Coronary artery (tissue), 2 donors: ENCODE data around the gene THAP4.

Experiments used
- DNase-seq: peaks from one replicate; pipeline ENCODE4 v3.0.0-alpha.2; 2017; ENCODE audit warnings: low spot score
- H3K27ac ChIP-seq, 2 donors: fragments of 200-600 bp; sonication (generic); one replicate each; pipeline ENCODE4 v1.5.1; 2016 to 2019
- H3K4me3 ChIP-seq: fragments of 200-600 bp; sonication (generic); 2 replicates; pipeline ENCODE4 v1.5.1; 2016; ENCODE audit warnings: mild to moderate bottlenecking, moderate library complexity
- CTCF ChIP-seq: fragments of 200-600 bp; sonication (generic); IDR thresholded peaks from one replicate; pipeline ENCODE4 v1.5.1; 2019; ENCODE audit warnings: antibody characterized with exemption

The THAP4 gene

GRCh38 chr2:241561832-241562231 is 75.1 kb downstream of the THAP4 start:
- Histone ChIP-seq H3K4me3 (peak overlapping the region; percentile 38), H3K27ac (no peak overlapping the region)
- no peak for TF ChIP-seq CTCF
- DNase-seq: no peak

- Histone ChIP-seq H3K27ac (peak overlapping the region in 1 of 2 donors; percentile 54), H3K4me3 (peak overlapping the region; percentile 82)
- DNase-seq: no peak
- TF ChIP-seq CTCF: no peak
These were observed 76.0 kb downstream of the THAP4 start for GRCh38 chr2:241560883-241561474.

- Histone ChIP-seq H3K4me3 (peak overlapping the region; percentile 82), H3K27ac (peak overlapping the region in 1 of 2 donors; percentile 54)
- TF ChIP-seq CTCF: no peak
- DNase-seq: no peak
These were observed 76.6 kb downstream of the THAP4 start for GRCh38 chr2:241560162-241560882.

GRCh38 chr2:241559323-241560161 is 77.4 kb downstream of the THAP4 start:
- no peak for TF ChIP-seq CTCF
- Histone ChIP-seq H3K27ac (peak overlapping the region; percentile 0 to 74), H3K4me3 (peak overlapping the region; percentile 82)
- DNase-seq: no peak

GRCh38 chr2:241558532-241559322 is 78.2 kb downstream of the THAP4 start, which contains the start of gene BOK:
Gene BOK (plus strand): TSS chr2:241558745. CDS start chr2:241559484, 739 bp downstream.
- peak; percentile 85 for DNase-seq
- H3K4me3 ChIP-seq: peak within 1 kb of the TSS; percentile 82
- peak within 1 kb of the TSS; percentile 0 to 74 for H3K27ac ChIP-seq
- no peak for TF ChIP-seq CTCF

- Histone ChIP-seq H3K4me3 (no peak overlapping the region), H3K27ac (no peak overlapping the region)
- no peak for TF ChIP-seq CTCF
- no peak for DNase-seq
These were observed 80.2 kb downstream of the THAP4 start for GRCh38 chr2:241556746-241557145.
